Adrenal gland (tissue), 5 donors: Measurements from ENCODE around the gene COQ3.

Experiments used
- POLR2A ChIP-seq, 2 donors: fragments of 450-650 bp; IDR thresholded peaks; one replicate each; pipeline ENCODE4 v1.6.1; 2017; ENCODE audit warnings: antibody characterized with exemption in 2 of 2, mild to moderate bottlenecking in 2 of 2, moderate library complexity in 1 of 2
- TF ChIP-seq, protein P1 (sequence below), 6 experiments: fragments of 450-650 bp in 4 of 6; fragments of 200-600 bp in 2 of 6; sonication (generic) in 1 of 6; IDR thresholded peaks; 1 replicate in 5 of 6; 2 replicates in 1 of 6; pipeline versions ENCODE4 v1.5.1 to v1.8.0; 2016 to 2021; ENCODE audit warnings: antibody characterized with exemption in 6 of 6, mild to moderate bottlenecking in 2 of 6, moderate library complexity in 1 of 6
- donor health status: DM: no; HTN: no; CAD: no.

DNA sequence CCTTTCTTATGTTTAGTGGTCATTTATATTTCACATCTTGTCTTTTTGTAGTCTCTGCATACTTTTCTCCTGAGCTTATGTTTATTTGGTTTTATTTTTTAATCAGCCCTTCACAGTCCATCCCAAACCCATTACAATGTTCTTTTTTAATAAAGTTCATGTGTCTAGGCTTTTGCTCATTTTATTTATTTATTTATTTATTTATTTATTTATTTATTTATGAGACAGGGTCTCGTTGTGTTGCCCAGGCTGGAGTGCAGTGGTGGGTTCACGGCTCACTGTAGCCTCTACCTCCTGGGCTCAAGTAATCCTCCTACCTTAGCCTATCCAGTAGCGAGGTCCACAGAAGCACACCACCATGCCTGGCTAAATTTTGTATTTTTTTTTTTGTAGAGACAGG is 3.1 kb downstream of the COQ3 start:
- TF ChIP-seq, protein P1, sequence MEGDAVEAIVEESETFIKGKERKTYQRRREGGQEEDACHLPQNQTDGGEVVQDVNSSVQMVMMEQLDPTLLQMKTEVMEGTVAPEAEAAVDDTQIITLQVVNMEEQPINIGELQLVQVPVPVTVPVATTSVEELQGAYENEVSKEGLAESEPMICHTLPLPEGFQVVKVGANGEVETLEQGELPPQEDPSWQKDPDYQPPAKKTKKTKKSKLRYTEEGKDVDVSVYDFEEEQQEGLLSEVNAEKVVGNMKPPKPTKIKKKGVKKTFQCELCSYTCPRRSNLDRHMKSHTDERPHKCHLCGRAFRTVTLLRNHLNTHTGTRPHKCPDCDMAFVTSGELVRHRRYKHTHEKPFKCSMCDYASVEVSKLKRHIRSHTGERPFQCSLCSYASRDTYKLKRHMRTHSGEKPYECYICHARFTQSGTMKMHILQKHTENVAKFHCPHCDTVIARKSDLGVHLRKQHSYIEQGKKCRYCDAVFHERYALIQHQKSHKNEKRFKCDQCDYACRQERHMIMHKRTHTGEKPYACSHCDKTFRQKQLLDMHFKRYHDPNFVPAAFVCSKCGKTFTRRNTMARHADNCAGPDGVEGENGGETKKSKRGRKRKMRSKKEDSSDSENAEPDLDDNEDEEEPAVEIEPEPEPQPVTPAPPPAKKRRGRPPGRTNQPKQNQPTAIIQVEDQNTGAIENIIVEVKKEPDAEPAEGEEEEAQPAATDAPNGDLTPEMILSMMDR (IDR thresholded peaks at IDR 0.05): no peak
- TF ChIP-seq POLR2A (IDR thresholded peaks at IDR 0.05): no peak
